HG03457 (cell line): ENCODE results near the gene LGALS13.

Experiments
- ATAC-seq: cut with Tn5 transposase; IDR thresholded peaks from one replicate; pipeline ENCODE4 v1.9.1; 2021; ENCODE audit warnings: moderate number of reproducible peaks; ENCODE audit not compliant: unreplicated experiment

LGALS13 gene, protein sequence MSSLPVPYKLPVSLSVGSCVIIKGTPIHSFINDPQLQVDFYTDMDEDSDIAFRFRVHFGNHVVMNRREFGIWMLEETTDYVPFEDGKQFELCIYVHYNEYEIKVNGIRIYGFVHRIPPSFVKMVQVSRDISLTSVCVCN

GRCh38 chr19:39602224-39602623 is at the start of gene LGALS13:
Gene LGALS13, plus strand, starts transcription at chr19:39602524. Its CDS starts 45 bp downstream, at chr19:39602569.
- ATAC-seq: no peak

DNA sequence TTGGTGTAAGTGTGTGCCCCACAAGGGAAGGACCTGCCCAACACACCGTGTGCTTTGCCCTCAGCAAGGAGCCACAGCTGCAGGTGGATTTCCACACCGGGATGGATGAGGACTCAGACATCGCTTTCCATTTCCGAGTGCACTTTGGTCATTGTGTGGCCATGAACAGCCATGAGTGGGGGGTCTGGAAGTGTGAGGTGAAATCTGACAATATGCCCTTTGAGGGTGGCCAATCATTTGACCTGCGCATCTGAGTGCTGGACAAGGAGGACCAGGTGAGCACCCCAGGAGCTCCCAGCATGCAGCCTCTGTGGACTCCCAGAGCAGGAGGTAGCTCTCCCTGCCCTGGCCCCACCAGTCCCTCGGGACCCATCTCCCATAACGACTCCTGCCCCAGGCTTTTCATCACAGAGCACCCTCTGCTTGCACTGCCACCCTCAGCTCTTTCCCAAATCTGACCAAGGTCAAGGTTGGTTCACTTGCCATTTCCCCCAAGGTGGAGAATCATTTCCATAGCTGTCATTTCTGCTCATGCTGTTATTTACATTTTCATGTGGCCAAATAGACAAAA is 49.2 kb upstream of the LGALS13 start:
- no peak for ATAC-seq

- ATAC-seq: no peak
These were observed 47.5 kb upstream of the LGALS13 start for GRCh38 chr19:39554701-39555311.

- no peak for ATAC-seq
These were observed 46.4 kb upstream of the LGALS13 start for GRCh38 chr19:39555883-39556282.

- no peak for ATAC-seq
These were observed 44.3 kb upstream of the LGALS13 start for GRCh38 chr19:39557811-39558623.

GRCh38 chr19:39558624-39559117 is 43.7 kb upstream of the LGALS13 start:
- ATAC-seq: no peak

DNA sequence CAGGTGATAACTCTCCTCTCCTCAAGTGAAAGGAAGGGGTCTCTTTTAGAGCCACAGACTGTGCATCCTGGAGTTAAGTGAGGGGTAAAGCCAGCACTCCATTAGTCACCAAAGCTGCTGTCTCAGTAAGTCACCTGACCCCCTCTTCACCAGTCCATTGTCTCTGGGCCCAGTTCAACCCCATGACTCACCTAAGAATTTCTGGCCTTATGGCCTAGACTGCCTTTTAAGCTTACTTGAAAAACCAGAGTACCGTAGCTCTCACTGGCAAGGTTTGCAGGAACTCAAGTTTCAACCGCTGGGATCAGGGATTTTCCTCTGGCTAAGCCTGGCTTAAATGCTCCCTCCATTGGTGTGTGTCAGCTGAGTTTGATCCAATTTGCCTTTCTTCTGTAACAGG is 38.9 kb upstream of the LGALS13 start:
- no peak for ATAC-seq

DNA sequence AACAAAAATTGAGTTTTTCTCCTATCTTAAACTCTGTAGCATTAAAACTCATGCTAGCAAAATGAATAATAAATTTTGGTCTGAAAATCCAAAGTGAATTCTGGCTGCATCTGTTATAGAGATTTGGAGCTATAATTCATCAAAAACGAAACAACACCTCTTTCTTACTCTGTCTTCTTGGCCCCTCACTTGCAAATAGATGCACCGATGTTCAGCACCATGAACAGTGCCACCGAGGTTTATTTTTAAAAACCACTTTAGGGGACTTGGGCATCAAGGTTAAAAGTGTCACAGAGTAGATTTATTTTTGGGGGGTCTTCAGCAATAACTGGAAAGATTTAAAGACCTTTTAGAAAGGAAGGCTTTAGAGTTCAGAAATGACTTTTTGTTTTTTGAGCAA is 36.3 kb upstream of the LGALS13 start:
- ATAC-seq: no peak

GRCh38 chr19:39568604-39569003 is 33.7 kb upstream of the LGALS13 start:
- no peak for ATAC-seq

- no peak for ATAC-seq
These were observed 19.9 kb upstream of the LGALS13 start for GRCh38 chr19:39582442-39582841.

- no peak for ATAC-seq
These were observed 19.3 kb upstream of the LGALS13 start for GRCh38 chr19:39582891-39583625.

- ATAC-seq: no peak
These were observed 14.8 kb upstream of the LGALS13 start for GRCh38 chr19:39587496-39587895.

GRCh38 chr19:39588066-39588465 is 14.3 kb upstream of the LGALS13 start:
- ATAC-seq: no peak

DNA sequence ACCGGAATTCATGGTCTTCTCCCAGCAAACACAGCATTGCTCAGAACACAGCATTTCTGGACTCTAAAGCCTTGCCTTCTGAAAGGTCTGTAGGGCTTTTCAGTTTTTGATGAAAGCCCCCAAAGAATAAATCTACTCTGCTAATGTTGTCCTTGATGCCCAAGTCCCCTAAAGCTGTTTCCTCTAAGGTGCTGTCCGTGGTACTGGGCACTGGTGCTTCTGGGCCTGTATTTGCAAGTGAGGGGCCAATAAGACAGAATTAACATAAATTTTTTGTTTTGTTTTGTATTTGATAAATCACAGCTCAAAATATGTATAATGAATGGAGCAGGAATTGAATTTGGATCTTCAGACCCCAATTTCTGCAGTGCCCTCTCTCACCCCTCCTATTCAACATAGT is 12.1 kb upstream of the LGALS13 start:
- no peak for ATAC-seq

DNA sequence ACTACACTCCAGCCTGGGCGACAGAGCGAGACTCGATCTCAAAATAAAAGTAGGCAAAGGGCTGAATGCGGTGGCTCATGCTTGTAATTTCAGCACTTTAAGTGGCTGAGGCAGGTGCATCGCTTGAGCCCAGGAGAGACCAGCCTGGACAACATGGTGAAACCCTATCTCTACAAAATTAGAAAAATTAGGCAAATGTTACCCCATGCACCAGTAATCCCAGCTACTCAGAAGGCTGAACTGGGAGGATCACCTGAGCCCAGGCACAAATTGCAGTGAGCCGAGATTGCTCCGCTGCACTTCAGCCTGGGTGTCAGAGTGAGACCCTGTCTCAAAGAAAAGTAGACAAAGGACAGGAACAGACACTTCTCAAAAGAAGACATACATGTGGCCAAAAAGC is 9.9 kb upstream of the LGALS13 start:
- no peak for ATAC-seq

DNA sequence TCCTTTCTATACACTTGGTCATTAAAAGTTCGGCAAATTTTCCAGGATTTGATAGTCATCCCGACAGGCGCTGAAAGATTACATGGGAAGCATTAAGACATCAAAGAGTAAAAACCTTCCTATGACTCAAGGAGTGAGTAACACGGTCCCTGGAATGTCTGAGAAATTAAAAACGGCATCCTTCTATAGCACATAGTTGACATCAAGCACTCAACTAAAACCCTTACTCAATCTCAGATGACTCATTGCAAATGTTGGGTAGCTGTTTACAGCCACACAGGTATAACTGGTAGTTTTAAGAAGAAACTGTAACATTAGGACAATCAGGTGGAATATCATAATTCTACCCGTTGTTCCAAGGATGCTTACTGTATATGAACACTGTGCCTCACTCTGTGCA is 6.4 kb upstream of the LGALS13 start:
- no peak for ATAC-seq

- no peak for ATAC-seq
These were observed 5.4 kb upstream of the LGALS13 start for GRCh38 chr19:39596911-39597310.

DNA sequence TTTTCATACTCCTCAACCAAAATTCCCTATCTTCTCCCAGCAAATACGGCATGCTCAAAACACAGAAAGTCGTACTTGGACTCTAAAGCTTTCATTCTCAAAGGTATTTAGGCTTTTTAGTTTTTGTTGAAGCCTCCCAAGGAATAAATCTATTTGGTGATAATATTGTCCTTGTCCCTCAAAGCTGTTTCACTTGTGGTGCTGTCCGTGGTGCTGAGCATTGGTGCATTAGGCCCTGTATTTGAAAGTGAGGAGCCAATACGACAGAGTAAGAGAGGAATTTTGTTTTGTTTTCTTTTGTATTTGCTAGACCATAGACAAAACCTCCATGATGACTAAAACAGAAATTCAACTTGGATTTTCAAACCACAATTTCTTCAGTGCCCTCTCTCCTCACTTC is 3.2 kb upstream of the LGALS13 start:
- no peak for ATAC-seq

GRCh38 chr19:39603825-39604224 is 1.5 kb downstream of the LGALS13 start:
- ATAC-seq: no peak

DNA sequence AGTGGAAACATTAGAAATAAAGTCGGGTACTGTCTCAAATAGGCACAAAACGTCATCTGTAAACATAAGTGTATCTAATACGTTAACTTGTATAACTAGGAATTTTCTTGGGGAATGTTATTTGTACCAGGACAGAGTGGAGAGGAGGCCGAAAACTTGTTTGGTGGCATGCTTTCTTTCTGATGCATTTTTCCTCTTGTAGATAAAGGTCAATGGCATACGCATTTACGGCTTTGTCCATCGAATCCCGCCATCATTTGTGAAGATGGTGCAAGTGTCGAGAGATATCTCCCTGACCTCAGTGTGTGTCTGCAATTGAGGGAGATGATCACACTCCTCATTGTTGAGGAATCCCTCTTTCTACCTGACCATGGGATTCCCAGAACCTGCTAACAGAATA is 4.7 kb downstream of the LGALS13 start:
- no peak for ATAC-seq

DNA sequence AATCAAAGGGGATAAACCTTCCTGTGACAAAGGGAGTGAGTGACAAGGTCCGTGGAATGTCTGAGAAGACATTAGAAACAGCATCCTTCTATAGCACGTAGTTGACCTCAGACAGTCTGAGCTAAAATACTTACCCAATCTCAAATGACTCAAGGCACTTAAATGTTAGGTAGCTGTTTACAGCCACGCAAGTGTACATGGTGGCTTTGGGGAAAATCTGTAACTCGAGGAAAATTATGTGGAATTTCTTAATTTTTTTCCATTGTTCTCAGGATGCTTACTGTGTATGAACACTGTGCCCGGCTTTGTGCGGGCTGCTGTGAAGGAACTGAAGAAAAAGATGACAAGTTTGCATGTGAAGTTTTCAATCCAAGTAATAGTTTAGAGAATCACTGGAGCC is 5.2 kb downstream of the LGALS13 start:
- no peak for ATAC-seq
